GM12801 (cell line): ENCODE data around the gene EGFR.

Experiments
- TF ChIP-seq, protein P1 (sequence below): IDR thresholded peaks from one replicate; pipeline ENCODE4 v1.5.1; 2011; ENCODE audit warnings: control low read depth; ENCODE audit not compliant: insufficient read length; ENCODE audit errors: extremely low read depth

EGFR gene

GRCh38 chr7:55101359-55101758 is 82.5 kb downstream of the EGFR start:
- TF ChIP-seq, protein P1, sequence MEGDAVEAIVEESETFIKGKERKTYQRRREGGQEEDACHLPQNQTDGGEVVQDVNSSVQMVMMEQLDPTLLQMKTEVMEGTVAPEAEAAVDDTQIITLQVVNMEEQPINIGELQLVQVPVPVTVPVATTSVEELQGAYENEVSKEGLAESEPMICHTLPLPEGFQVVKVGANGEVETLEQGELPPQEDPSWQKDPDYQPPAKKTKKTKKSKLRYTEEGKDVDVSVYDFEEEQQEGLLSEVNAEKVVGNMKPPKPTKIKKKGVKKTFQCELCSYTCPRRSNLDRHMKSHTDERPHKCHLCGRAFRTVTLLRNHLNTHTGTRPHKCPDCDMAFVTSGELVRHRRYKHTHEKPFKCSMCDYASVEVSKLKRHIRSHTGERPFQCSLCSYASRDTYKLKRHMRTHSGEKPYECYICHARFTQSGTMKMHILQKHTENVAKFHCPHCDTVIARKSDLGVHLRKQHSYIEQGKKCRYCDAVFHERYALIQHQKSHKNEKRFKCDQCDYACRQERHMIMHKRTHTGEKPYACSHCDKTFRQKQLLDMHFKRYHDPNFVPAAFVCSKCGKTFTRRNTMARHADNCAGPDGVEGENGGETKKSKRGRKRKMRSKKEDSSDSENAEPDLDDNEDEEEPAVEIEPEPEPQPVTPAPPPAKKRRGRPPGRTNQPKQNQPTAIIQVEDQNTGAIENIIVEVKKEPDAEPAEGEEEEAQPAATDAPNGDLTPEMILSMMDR = no peak

- TF ChIP-seq, protein P1 = no peak
These were observed 85.3 kb downstream of the EGFR start for GRCh38 chr7:55104123-55104522.

DNA sequence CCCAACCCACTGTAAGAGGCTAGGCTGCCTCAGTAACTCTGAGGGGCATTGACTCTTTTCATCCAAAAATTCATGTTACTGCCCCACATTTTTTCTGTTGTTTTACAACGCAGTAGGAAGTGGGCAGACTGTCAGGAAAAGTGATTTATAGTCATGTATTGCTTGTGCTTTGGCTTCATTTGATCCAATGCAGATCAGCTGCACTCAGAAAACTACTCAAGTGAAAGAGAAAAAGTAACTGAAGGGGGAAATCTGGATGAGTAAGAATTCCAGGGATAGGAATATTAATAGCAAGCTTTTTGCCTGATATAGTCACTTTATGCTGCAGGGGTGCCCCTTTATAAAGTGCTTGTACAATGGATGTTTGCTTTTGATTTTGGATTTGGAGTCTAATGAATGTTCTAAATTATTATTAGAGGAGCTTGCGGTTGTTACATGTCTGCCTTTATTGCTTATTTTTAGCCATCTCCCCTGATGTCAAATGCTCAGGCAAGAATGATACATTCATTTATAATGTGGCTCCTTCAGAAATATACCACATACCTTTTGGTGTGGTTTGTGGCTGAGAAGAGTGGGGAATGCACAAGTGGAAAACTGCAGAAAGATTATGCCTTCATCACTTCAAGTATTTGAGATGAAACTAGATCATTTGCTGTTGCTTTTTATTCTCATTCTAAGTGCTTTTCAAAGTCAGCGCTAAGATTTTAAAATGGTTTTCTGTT is 86.1 kb downstream of the EGFR start:
- TF ChIP-seq, protein P1 = no peak

- TF ChIP-seq, protein P1 = no peak
These were observed 87.1 kb downstream of the EGFR start for GRCh38 chr7:55105952-55106351.

GRCh38 chr7:55107946-55108345 is 89.1 kb downstream of the EGFR start:
- TF ChIP-seq, protein P1 = no peak

GRCh38 chr7:55108401-55108800 is 89.6 kb downstream of the EGFR start:
- TF ChIP-seq, protein P1 = no peak

DNA sequence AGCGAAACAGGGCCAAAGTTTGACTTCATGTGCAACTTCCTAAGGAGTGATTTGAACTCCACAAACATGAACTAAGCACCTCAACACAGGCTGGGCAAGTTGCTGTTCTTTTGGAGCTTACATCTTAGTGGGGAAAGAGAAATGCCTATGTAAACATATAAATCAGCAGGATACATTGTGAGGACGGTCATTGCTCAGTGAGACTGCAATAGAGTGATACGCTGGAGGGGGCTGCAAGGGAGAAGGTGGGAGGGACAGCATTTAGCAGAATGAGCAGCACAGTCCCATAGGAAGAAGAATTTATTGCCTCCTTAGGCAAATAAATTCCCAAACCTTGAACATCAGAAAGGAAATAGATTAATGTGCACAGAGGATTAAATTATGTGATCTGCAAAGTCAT is 90.0 kb downstream of the EGFR start:
- TF ChIP-seq, protein P1 = no peak
